D721Med (cell line): ENCODE results near the gene CHN2.

ENCODE experiments used
- DNase-seq: peaks from one replicate; pipeline ENCODE4 v3.0.0; 2011; ENCODE audit warnings: low spot score; ENCODE audit not compliant: insufficient read length
- FAIRE-seq: peaks from 2 replicates; lab custom pipeline; 2011; peaks lifted over from hg19 to GRCh38; lab: Jason Lieb, UNC
- TF ChIP-seq, protein P1 (sequence below): IDR thresholded peaks from 2 replicates; pipeline ENCODE4 v1.5.1; 2012; ENCODE audit warnings: mild to moderate bottlenecking, control low read depth; ENCODE audit not compliant: insufficient read depth; ENCODE audit errors: missing control alignments

CHN2 gene

DNA sequence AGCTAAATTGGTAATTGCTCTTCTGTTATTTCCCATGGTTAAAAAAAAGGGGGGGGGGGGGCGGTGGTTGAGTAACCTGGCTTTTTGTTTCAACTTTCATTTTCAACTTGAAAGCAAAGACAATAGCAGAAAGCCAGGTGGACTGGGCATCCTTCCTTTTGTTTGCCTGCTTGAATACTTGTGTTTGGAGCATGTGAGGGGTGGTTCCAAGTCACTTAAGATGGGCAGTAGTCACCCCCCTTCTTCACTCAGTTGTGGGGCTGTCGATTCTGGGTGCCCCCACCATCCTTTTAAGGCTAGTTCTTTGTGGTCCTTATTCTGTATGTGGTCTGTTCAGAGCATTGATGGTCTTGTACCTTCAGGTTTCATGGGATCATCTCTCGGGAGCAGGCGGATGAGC lies 203.4 kb downstream of the CHN2 start:
- DNase-seq = no peak
- TF ChIP-seq, protein P1, sequence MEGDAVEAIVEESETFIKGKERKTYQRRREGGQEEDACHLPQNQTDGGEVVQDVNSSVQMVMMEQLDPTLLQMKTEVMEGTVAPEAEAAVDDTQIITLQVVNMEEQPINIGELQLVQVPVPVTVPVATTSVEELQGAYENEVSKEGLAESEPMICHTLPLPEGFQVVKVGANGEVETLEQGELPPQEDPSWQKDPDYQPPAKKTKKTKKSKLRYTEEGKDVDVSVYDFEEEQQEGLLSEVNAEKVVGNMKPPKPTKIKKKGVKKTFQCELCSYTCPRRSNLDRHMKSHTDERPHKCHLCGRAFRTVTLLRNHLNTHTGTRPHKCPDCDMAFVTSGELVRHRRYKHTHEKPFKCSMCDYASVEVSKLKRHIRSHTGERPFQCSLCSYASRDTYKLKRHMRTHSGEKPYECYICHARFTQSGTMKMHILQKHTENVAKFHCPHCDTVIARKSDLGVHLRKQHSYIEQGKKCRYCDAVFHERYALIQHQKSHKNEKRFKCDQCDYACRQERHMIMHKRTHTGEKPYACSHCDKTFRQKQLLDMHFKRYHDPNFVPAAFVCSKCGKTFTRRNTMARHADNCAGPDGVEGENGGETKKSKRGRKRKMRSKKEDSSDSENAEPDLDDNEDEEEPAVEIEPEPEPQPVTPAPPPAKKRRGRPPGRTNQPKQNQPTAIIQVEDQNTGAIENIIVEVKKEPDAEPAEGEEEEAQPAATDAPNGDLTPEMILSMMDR = no peak
- no peak for FAIRE-seq

DNA sequence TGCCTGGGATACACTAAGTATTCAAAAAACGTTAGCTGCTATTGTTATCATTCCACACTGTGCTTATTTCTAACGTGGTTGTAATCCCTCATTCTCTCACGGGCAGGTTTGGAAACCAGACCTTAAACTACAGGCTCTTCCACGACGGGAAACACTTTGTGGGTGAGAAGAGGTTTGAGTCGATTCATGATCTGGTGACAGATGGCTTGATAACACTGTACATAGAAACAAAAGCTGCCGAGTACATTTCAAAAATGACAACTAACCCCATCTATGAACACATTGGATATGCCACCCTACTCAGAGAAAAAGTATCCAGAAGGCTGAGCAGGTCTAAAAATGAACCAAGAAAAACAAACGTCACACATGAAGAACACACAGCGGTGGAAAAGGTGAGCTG lies 205.9 kb downstream of the CHN2 start:
- FAIRE-seq (no peak), DNase-seq (no peak)
- TF ChIP-seq, protein P1 = no peak

DNA sequence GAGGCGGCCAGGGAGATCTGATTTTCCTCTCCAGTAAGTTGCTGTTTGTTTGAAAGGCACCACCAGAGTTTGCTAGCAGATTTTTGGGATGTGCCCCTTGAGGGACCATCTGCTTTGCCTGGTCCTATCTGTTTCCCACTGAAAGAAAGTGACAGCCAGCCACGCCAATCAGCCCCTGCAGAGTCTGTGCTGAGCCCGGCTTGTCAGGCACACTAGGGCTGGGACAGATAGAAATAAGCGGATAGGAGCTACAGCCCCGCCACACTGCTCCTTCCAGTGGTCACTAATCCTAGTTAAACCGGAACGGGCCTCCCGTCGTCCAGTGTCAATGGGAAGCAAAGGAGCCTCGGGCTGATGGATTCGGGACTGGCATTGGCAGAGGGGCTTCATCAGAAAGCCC lies 207.2 kb downstream of the CHN2 start:
- no peak for FAIRE-seq
- DNase-seq = no peak
- TF ChIP-seq, protein P1 = no peak

DNA sequence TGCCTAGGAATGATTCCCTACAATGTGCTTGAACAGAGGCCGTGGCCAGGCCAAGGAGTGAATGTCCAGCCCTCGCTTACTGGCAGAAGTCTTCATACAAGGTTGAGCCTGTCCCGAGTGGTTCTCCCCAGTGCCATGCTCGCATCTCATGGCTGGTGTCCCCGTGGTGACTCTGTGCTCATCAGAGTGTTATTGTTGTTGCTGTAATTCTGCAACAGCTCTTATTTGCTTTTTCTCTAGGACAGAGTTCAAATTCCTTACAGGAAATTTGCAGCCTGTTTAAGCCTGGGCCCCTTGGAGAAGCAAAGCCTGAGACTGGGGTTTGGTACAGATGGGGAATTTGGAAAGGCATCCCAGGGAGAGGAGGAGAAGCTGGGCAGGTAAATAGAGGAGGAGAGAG lies 211.3 kb downstream of the CHN2 start:
- FAIRE-seq = no peak
- TF ChIP-seq, protein P1 = no peak
- no peak for DNase-seq

DNA sequence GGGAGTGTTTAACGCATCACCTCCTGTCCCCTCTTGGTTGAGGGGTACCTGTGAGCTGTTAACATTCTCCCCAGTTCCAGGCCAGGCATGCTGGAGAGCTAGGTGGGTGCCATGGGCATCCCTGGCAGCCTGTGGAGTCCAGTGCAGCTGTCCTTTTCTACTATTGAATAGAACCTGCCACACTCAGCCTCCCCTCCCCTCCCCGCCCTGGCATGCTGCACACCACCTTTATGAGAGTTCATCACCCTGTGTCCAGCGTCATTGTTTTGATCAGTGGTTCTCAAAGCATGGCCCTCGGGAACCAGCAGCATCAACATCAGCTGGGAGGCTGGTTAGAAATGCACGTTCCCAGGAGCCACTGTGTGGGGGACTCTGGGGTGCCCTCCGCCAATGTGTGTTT lies 211.8 kb downstream of the CHN2 start:
- TF ChIP-seq, protein P1 = no peak
- DNase-seq = no peak
- FAIRE-seq = no peak

DNA sequence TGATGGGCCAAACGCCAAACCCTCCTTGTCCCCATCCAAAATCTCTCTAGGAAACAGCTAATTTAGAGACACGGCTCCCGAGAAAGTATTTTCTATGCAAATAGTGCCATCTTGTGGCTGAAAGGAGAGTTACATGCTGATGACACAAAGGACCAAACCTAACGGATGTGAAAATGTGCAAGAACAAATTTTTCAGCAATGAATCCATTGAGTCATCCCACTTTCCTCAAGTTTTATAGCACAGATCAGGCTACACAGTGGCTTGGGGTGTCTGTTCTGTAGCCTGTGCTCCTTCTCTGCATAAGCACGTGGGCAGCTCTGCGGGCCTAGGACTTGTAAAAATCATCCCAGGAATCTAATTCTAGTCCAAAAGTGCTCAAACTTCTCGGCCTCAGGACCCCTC lies 214.3 kb downstream of the CHN2 start:
- DNase-seq (peak; percentile 42), FAIRE-seq (peak; percentile 94)
- TF ChIP-seq, protein P1 = peak; percentile 88

DNA sequence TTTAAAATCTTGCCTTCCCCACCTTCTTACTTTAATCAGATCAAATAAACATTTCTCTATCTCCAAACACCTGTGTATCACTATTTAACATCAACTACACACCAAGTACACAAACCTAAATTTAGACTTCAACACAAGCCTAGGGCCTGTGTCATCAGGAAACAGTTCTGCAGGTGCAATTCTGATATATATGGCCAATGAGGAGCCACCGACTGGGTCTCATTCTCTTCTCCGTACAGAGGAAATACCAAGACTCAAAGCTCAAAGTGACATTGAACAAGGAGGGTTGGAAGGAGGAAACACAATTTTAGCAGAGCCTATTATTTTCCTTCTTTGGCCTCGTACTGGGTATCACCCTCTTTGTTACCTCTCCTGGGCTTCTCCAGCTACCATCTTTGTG lies 216.4 kb downstream of the CHN2 start:
- FAIRE-seq (no peak), DNase-seq (no peak)
- TF ChIP-seq, protein P1 = no peak
